ENCODE results near the gene CFAP61. TPM values are rescaled to one million over a fixed set of nuclear protein-coding genes. Genes with fewer than 3 reads are reported as not detected.
"Not testable (repeated sequence)": the region's sequence is repeated elsewhere in the genome, so short reads cannot be mapped to it uniquely, and the experiment has no call there.

Gene CFAP61
- polyA plus RNA-seq, 1 of the 3 experiments (the other 2 are of a cell fraction): 0.26 TPM

DNA sequence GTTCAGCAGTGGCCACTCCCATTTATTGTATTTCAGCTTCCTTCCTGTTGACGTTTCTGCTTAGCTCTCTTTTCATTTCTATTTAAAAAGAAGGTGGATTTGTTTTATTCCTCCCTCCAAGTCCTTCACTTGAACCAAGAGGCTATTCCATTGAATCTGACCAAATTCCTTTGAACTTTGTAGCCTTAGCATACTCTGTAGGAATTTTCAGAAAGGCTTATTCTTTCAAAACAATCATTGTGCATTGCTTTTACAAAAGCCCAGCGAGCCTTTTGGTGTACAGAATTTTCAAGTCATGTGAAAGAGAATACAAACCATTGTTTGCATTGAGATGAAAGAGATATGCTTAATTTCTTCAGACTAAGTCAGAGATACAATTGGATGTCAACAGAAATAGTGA, 164.6 kb downstream of the CFAP61 start:
- no peaks in the 10 kb centered on the region for H4K20me1 ChIP-seq (ENCODE audit: insufficient read depth)
- H3K4me2 ChIP-seq: no peak overlapping the region
- H3K27me3 ChIP-seq (ENCODE audit: insufficient read depth): no peaks in the 10 kb centered on the region
- H3K36me3 ChIP-seq (replicated peaks in 1 of 2; ENCODE audit: control insufficient read depth in 1 of 2, insufficient read depth in 2 of 2, low read length in 1 of 2): no peaks in the 10 kb centered on the region
- no peaks in the 10 kb centered on the region for H3F3A ChIP-seq (replicated peaks; ENCODE audit: insufficient read depth)
- ChIA-PET POLR2A (no interaction called here), CTCF (interaction anchor here (1.3 kb wide), 1 partner anchor 21 kb away, joined by 6 read pairs; no protein-coding TSS in a partner anchor)
- H2AFZ ChIP-seq (ENCODE audit: low read depth): no peak overlapping the region
- DNase-seq: no peak
- H3K27ac ChIP-seq (ENCODE audit: low read depth in 2 of 2, low read length in 1 of 2): no peak overlapping the region
- WGBS (ENCODE audit: low lambda C conversion rate): 15% methylated on average over 2 of the region's 2 CpGs
- H3K9me3 ChIP-seq: no peaks in the 10 kb centered on the region
- no peaks in the 10 kb centered on the region for H3K4me1 ChIP-seq (ENCODE audit: control insufficient read depth in 1 of 2, insufficient read depth in 2 of 2, low read depth in 1 of 2, low read length in 1 of 2)
- H3K4me3 ChIP-seq (ENCODE audit: low read depth in 2 of 2, low read length in 1 of 2): no peak overlapping the region
- no peaks in the 10 kb centered on the region for H3K9me2 ChIP-seq
- no peak overlapping the region for H3K9ac ChIP-seq
- TF ChIP-seq, protein P1, sequence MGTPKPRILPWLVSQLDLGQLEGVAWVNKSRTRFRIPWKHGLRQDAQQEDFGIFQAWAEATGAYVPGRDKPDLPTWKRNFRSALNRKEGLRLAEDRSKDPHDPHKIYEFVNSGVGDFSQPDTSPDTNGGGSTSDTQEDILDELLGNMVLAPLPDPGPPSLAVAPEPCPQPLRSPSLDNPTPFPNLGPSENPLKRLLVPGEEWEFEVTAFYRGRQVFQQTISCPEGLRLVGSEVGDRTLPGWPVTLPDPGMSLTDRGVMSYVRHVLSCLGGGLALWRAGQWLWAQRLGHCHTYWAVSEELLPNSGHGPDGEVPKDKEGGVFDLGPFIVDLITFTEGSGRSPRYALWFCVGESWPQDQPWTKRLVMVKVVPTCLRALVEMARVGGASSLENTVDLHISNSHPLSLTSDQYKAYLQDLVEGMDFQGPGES (IDR thresholded peaks at IDR 0.05; ENCODE audit: low read depth, low read length): no peak
- TF ChIP-seq, protein P2, sequence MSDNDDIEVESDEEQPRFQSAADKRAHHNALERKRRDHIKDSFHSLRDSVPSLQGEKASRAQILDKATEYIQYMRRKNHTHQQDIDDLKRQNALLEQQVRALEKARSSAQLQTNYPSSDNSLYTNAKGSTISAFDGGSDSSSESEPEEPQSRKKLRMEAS (IDR thresholded peaks at IDR 0.05; ENCODE audit: low read depth): no peak
- TF ChIP-seq, protein P3, sequence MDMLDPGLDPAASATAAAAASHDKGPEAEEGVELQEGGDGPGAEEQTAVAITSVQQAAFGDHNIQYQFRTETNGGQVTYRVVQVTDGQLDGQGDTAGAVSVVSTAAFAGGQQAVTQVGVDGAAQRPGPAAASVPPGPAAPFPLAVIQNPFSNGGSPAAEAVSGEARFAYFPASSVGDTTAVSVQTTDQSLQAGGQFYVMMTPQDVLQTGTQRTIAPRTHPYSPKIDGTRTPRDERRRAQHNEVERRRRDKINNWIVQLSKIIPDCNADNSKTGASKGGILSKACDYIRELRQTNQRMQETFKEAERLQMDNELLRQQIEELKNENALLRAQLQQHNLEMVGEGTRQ (IDR thresholded peaks at IDR 0.05; ENCODE audit: borderline replicate concordance, low read depth, low read length): no peak
- no peak for TF ChIP-seq SMC3 (IDR thresholded peaks at IDR 0.05; ENCODE audit: low read depth, low read length)
- TF ChIP-seq TCF12 (IDR thresholded peaks at IDR 0.05): no peak
- TF ChIP-seq RFX5 (IDR thresholded peaks at IDR 0.05; ENCODE audit: low read length): no peak
- no peak for TF ChIP-seq NFIC (IDR thresholded peaks at IDR 0.05; ENCODE audit: borderline replicate concordance)
- no peak for TF ChIP-seq TEAD4 (IDR thresholded peaks at IDR 0.05; ENCODE audit: borderline replicate concordance, insufficient read depth)
- no peak for TF ChIP-seq EZH2phosphoT487 (IDR thresholded peaks at IDR 0.05; ENCODE audit: borderline replicate concordance, low read depth)
- TF ChIP-seq ELF1 (IDR thresholded peaks at IDR 0.05): no peak
- no peak for TF ChIP-seq FOXJ3 (CRISPR knock-in tag; IDR thresholded peaks at IDR 0.05)
- no peak for TF ChIP-seq RAD21 (IDR thresholded peaks at IDR 0.05; ENCODE audit: low read length)
- H3K79me2 ChIP-seq (ENCODE audit: insufficient read depth): no peaks in the 10 kb centered on the region

DNA sequence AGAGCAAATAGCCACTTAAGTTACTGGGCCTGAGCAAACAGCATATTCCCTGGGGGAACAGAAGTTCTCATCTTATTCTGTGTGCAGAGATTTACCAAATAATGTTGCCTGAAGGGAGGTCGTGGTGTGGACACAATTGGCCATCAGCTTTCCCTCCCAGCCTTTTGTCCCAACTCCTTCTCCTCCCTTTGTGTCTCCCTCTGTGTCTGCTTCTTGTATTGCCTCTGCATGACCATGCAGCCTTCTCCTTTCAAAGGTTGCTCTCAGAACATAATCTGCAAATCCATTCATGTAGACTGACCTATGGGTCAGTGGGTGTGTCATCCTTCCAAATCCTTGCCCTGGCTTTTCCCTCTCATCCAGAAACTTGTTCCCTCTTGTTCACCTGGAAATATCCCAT, 165.3 kb downstream of the CFAP61 start:
- Histone ChIP-seq H3K9me2 (no peaks in the 10 kb centered on the region), H3K27me3 (ENCODE audit: insufficient read depth) (no peaks in the 10 kb centered on the region), H3K9ac (no peak overlapping the region), H4K20me1 (ENCODE audit: insufficient read depth) (no peaks in the 10 kb centered on the region), H3K27ac (ENCODE audit: low read depth in 2 of 2, low read length in 1 of 2) (no peak overlapping the region), H3K4me1 (ENCODE audit: control insufficient read depth in 1 of 2, insufficient read depth in 2 of 2, low read depth in 1 of 2, low read length in 1 of 2) (no peaks in the 10 kb centered on the region), H3F3A (replicated peaks; ENCODE audit: insufficient read depth) (no peaks in the 10 kb centered on the region), H3K4me3 (ENCODE audit: low read depth in 2 of 2, low read length in 1 of 2) (no peak overlapping the region), H2AFZ (ENCODE audit: low read depth) (no peak overlapping the region), H3K4me2 (no peak overlapping the region), H3K36me3 (replicated peaks in 1 of 2; ENCODE audit: control insufficient read depth in 1 of 2, insufficient read depth in 2 of 2, low read length in 1 of 2) (no peaks in the 10 kb centered on the region), H3K79me2 (ENCODE audit: insufficient read depth) (no peaks in the 10 kb centered on the region), H3K9me3 (no peaks in the 10 kb centered on the region)
- DNase-seq: no peak
- TF ChIP-seq TCF12 (IDR thresholded peaks at IDR 0.05): no peak
- TF ChIP-seq RXRA (IDR thresholded peaks at IDR 0.05; ENCODE audit: borderline replicate concordance, low read depth): no peak
- TF ChIP-seq YY1 (IDR thresholded peaks at IDR 0.05; ENCODE audit: low read depth): no peak
- no peak for TF ChIP-seq RCOR1 (IDR thresholded peaks at IDR 0.05; ENCODE audit: low read length)
- no peak for TF ChIP-seq MEF2A (IDR thresholded peaks at IDR 0.05; ENCODE audit: borderline replicate concordance, low read depth)
- no peak for TF ChIP-seq FOXJ3 (CRISPR knock-in tag; IDR thresholded peaks at IDR 0.05)
- no peak for TF ChIP-seq EP300 (IDR thresholded peaks at IDR 0.05; ENCODE audit: borderline replicate concordance in 1 of 2, low read depth in 1 of 2, low read length in 1 of 2)
- TF ChIP-seq SMC3 (IDR thresholded peaks at IDR 0.05; ENCODE audit: low read depth, low read length): no peak
- TF ChIP-seq FOXM1 (IDR thresholded peaks at IDR 0.05; ENCODE audit: low read depth): no peak
- ChIA-PET POLR2A (no interaction called here), CTCF (interaction anchor here (0.9 to 1.3 kb wide), 2 partner anchors 15 to 20 kb away, joined by 3 to 6 read pairs; no protein-coding TSS in a partner anchor)
- WGBS (ENCODE audit: low lambda C conversion rate): 0% methylated on average over 1 of the region's 1 CpG

DNA sequence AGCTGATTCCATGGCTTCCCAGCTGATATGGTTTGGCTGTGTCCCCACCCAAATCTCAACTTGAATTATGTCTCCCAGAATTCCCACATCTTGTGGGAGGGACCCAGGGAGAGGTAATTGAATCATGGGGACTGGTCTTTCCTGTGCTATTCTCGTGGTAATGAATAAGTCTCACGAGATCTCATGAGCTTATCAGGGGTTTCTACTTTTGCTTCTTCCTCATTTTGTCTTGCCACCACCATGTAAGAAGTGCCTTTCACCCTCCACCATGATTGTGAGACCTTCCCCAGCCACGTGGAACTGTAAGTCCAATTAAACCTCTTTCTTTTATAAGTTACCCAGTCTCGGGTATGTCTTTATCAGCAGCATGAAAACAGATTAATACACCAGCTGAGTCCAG, 165.8 kb downstream of the CFAP61 start:
- H4K20me1 ChIP-seq (ENCODE audit: insufficient read depth); H3K4me1 ChIP-seq (ENCODE audit: control insufficient read depth in 1 of 2, insufficient read depth in 2 of 2, low read depth in 1 of 2, low read length in 1 of 2); H3K4me3 ChIP-seq (ENCODE audit: low read depth in 2 of 2, low read length in 1 of 2); H3K36me3 ChIP-seq (replicated peaks in 1 of 2; ENCODE audit: control insufficient read depth in 1 of 2, insufficient read depth in 2 of 2, low read length in 1 of 2); POLR2A ChIA-PET; DNase-seq; H2AFZ ChIP-seq (ENCODE audit: low read depth); H3K9me2 ChIP-seq; H3F3A ChIP-seq (replicated peaks; ENCODE audit: insufficient read depth); H3K9ac ChIP-seq; H3K4me2 ChIP-seq; H3K27ac ChIP-seq (ENCODE audit: low read depth in 2 of 2, low read length in 1 of 2); H3K27me3 ChIP-seq (ENCODE audit: insufficient read depth); H3K9me3 ChIP-seq; H3K79me2 ChIP-seq (ENCODE audit: insufficient read depth): not testable (repeated sequence)
- 9% methylated on average over 4 of the region's 4 CpGs for WGBS (ENCODE audit: low lambda C conversion rate)
- CTCF ChIA-PET: interaction anchor here (0.9 to 1.3 kb wide), 2 partner anchors 15 to 19 kb away, joined by 3 to 6 read pairs; no protein-coding TSS in a partner anchor
